AG10803 (cell line): ENCODE measurements around the gene SENP1.
A peak's percentile ranks its signal among the peaks of the same experiment; 100 is the strongest.

Source experiments
- DNase-seq: peaks from one replicate; pipeline ENCODE4 v3.0.0; 2010; ENCODE audit warnings: low read depth
- H3K4me3 ChIP-seq: 2 replicates; pipeline ENCODE4 v1.5.1; 2011; ENCODE audit warnings: mild to moderate bottlenecking, low read length, control low read depth
- CTCF ChIP-seq: conservative IDR thresholded peaks from 2 replicates; pipeline ENCODE4 v1.5.1; 2011; ENCODE audit warnings: mild to moderate bottlenecking, low read length, control low read depth, inconsistent platforms

The SENP1 gene

GRCh38 chr12:48086327-48086726 lies 19.6 kb downstream of the SENP1 start:
- no peak for DNase-seq
- no peak overlapping the region for H3K4me3 ChIP-seq
- no peak for TF ChIP-seq CTCF

GRCh38 chr12:48084841-48085460 lies 20.9 kb downstream of the SENP1 start:
- H3K4me3 ChIP-seq, result no peak overlapping the region
- no peak for DNase-seq
- TF ChIP-seq CTCF, result no peak

GRCh38 chr12:48084066-48084465 lies 21.8 kb downstream of the SENP1 start:
- no peak overlapping the region for H3K4me3 ChIP-seq
- TF ChIP-seq CTCF, result peak; percentile 38
- peak; percentile 36 for DNase-seq

GRCh38 chr12:48080821-48081220 lies 25.1 kb downstream of the SENP1 start:
- H3K4me3 ChIP-seq, result no peak overlapping the region
- no peak for TF ChIP-seq CTCF
- no peak for DNase-seq

GRCh38 chr12:48080285-48080684 lies 25.6 kb downstream of the SENP1 start:
- no peak for TF ChIP-seq CTCF
- DNase-seq, result no peak
- H3K4me3 ChIP-seq, result no peak overlapping the region

GRCh38 chr12:48078901-48079300 lies 27.0 kb downstream of the SENP1 start:
- peak; percentile 70 for DNase-seq
- no peak for TF ChIP-seq CTCF
- no peak overlapping the region for H3K4me3 ChIP-seq

- DNase-seq, result no peak
- TF ChIP-seq CTCF, result no peak
- no peak overlapping the region for H3K4me3 ChIP-seq
Observed at GRCh38 chr12:48077111-48077510, 28.8 kb downstream of the SENP1 start.
